Activated T-helper 17 cell treated with anti-CD3 and anti-CD28 coated beads, Interleukin-2, amount 50 U/mL, for 72 hours (primary cell): ENCODE measurements around the gene CLUH. TPM values are rescaled to one million over a fixed set of nuclear protein-coding genes. Genes with fewer than 3 reads are reported as not detected.
"Not testable (repeated sequence)": the region's sequence is repeated elsewhere in the genome, so short reads cannot be mapped to it uniquely, and the experiment has no call there.

Experiments used
- ATAC-seq: fragments of 150-1000 bp; cut with Tn5 transposase; replicated peaks from 2 replicates; pipeline ENCODE4 v1.10.0; 2021; ENCODE audit warnings: mild to moderate bottlenecking, moderate library complexity
- H3K27ac Mint-ChIP-seq: one replicate; pipeline ENCODE4 v1.8.0; 2022; ENCODE audit warnings: mixed read lengths
- H3K27me3 Mint-ChIP-seq: one replicate; pipeline ENCODE4 v1.8.0; 2022; ENCODE audit warnings: mixed read lengths
- H3K36me3 Mint-ChIP-seq: one replicate; pipeline ENCODE4 v1.8.0; 2022; ENCODE audit warnings: low read depth, mild to moderate bottlenecking, mixed read lengths
- H3K4me1 Mint-ChIP-seq: one replicate; pipeline ENCODE4 v1.8.0; 2022; ENCODE audit warnings: mixed read lengths
- H3K4me3 Mint-ChIP-seq: one replicate; pipeline ENCODE4 v1.8.0; 2022; ENCODE audit warnings: mild to moderate bottlenecking, mixed read lengths
- H3K9me3 Mint-ChIP-seq: one replicate; pipeline ENCODE4 v1.8.0; 2022; ENCODE audit warnings: mixed read lengths
- total RNA-seq, 2 donors: library from RNA; stranded (reverse); gene quantifications; one replicate each; pipeline ENCODE4 v1.2.3, GENCODE V29; 2022

The CLUH gene
- total RNA-seq, 2 donors from 2014 or later, result 49.5 to 122 TPM

DNA sequence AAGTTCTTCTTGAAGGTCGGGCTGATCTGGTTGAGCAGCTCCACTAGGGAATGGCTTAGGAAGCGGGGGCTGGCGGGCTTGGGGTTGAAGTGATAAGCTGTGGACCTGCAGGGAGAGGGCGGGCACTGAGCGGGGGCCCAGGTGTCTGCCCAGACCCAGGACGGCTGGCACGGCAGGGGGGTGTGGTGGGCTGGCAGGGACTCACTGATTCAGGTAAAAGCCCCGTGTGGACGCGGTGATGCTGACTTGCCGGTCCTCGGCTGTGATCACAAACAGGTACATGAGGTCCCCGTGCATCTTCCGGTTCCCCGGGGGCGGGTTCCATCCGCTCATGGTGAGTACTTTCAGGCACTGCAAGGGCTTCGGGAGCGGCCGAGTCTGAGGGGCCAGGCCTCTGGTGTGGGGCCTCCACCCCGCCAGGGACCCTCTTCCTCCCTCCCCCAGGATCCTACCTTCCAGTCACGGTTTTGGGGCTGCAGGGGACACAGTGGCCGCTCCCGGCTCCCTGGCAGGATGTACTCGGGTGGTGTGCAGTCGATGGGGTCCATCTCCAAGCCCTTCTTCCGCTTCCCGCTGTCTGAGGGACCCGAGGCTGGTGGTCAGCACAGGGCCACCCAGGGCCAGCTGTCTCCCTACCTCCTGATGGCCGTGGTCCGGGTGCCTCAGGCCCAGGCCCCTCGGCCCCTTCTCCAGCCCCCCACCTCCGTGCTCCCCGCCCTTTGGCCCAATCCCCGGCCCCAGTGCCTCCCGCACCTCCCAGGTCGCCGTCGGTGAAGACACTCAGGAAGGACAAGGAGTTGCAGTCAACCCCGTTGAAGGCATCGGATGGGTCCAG, 10.2 kb downstream of the CLUH start:
- H3K9me3 Mint-ChIP-seq, result no peaks in the 10 kb centered on the region
- no peaks in the 10 kb centered on the region for H3K4me1 Mint-ChIP-seq
- H3K4me3 Mint-ChIP-seq, result no peak overlapping the region
- H3K27me3 Mint-ChIP-seq, result no peaks in the 10 kb centered on the region
- peaks cover 75% of the 10 kb centered on the region for H3K36me3 Mint-ChIP-seq
- ATAC-seq, result no peak
- H3K27ac Mint-ChIP-seq, result no peak overlapping the region

DNA sequence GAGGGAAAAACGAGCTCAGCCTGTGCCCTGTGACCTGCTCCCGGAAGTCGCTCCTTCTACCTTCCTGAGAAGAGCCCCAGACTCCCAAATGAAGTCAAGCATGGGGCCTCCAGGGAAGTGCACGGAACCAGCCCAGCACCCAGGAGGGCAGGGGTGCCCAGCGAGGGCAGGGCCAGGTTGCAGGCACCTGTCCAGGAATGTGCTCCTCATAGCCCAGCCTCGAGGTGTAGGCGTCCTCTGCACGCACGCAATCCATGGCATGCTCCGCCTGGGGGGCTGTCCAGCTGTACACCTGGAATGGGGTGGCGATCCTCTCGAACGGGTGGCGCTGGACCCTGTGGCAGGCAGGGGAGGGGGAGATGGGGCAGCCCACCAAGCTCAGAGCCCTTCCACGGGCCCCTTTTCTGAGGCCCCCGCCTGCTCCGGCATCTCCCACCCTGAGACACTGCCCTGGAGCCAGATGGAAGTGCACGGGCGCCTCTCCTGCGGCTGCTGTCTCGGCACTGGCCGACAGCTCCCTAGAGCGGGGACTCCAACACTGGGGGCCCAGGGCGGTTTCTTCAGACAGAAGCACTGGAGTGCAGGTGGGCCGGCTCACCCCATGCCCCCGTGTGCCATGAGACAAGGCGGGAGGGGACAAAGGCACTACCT, 10.9 kb downstream of the CLUH start:
- Mint-ChIP-seq H3K36me3 (peaks cover 74% of the 10 kb centered on the region), H3K4me1 (no peaks in the 10 kb centered on the region), H3K27ac (no peak overlapping the region), H3K9me3 (no peaks in the 10 kb centered on the region), H3K4me3 (no peak overlapping the region), H3K27me3 (no peaks in the 10 kb centered on the region)
- no peak for ATAC-seq

DNA sequence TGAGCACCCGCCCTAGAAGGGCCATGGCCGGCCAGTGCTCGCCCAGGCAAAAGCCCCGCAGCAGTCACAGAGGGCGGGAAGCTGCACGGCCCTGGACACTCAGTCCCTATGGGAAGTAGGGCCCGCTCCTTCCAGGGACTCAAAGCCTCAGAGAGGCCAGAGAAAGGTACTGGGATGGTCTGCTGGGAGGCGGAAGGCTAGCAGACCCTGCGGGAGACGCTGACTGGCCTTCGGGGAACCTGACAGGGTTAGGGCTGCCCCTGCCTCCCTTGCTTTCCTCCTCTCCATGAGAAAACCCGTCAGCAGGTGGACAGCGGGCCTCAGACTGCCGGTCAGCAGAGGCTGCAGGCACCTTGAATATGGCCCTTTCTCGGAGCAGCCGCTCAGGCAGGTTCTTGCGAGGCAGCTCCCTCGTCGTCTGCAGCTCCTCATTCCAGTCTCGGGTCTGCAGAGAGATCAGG, 11.5 kb downstream of the CLUH start:
- Mint-ChIP-seq H3K9me3 (no peaks in the 10 kb centered on the region), H3K27ac (no peak overlapping the region), H3K4me1 (no peaks in the 10 kb centered on the region), H3K27me3 (no peaks in the 10 kb centered on the region), H3K36me3 (peaks cover 68% of the 10 kb centered on the region), H3K4me3 (no peak overlapping the region)
- ATAC-seq, result no peak

DNA sequence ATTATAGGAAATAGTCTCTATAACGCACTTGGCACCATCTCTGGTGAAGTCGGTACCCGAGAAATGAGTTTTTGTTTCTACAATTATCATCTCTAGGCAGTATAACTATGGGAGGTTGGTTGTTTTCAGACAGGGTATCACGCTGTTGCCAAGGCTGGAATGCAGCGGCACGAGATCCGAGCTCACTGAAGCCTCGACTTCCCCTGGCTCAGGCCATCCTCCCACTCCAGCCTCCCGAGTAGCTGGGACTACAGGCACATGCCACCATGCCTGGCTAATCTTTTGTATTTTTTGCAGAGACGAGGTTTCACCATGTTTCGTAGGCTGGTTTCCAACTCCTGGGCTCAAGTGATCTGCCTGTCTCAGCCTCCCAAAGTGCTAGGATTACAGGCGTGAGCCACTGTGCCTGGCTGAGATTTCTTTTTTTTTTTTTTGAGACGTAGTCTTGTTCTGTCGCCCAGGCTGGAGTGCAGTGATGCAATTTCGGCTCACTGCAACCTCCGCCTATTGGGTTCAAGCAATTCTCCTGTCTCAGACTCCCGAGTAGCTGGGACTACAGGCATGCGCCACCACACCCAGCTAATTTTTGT, 12.3 kb downstream of the CLUH start:
- not testable (repeated sequence) for H3K9me3 Mint-ChIP-seq, ATAC-seq, H3K27me3 Mint-ChIP-seq, H3K4me1 Mint-ChIP-seq, H3K4me3 Mint-ChIP-seq, H3K27ac Mint-ChIP-seq
- H3K36me3 Mint-ChIP-seq, result peaks cover 61% of the 10 kb centered on the region

DNA sequence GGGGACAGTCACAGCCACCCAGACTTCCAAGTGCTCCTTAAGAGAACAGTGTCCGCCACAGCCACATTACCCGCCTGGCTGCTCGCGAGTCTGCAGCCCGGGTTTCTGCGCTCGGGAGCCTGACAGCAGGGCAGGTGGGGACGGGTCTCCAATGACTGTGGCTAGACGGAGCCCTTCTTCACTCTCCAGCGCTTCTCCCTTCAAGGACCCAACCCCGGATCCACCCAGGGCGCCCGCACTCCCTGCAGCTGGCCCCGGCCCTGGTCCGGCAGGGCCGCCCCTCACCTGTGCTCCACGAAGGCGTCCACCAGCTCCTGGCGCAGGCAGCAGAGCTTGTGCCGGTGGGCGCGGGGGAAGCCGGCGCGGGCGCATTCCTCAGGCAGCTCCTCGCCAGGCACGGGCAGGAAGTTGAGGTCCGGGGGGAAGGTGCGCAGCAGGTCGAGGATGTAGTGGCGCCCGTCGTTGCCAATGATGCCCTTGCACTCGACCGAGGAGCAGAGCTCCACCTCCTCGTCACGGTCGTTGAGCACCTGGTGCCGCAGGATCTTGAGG, 13.9 kb downstream of the CLUH start:
- H3K4me3 Mint-ChIP-seq, result no peak overlapping the region
- peaks cover 62% of the 10 kb centered on the region for H3K36me3 Mint-ChIP-seq
- H3K4me1 Mint-ChIP-seq, result no peaks in the 10 kb centered on the region
- H3K27ac Mint-ChIP-seq, result no peak overlapping the region
- no peaks in the 10 kb centered on the region for H3K27me3 Mint-ChIP-seq
- ATAC-seq, result no peak
- H3K9me3 Mint-ChIP-seq, result no peaks in the 10 kb centered on the region

DNA sequence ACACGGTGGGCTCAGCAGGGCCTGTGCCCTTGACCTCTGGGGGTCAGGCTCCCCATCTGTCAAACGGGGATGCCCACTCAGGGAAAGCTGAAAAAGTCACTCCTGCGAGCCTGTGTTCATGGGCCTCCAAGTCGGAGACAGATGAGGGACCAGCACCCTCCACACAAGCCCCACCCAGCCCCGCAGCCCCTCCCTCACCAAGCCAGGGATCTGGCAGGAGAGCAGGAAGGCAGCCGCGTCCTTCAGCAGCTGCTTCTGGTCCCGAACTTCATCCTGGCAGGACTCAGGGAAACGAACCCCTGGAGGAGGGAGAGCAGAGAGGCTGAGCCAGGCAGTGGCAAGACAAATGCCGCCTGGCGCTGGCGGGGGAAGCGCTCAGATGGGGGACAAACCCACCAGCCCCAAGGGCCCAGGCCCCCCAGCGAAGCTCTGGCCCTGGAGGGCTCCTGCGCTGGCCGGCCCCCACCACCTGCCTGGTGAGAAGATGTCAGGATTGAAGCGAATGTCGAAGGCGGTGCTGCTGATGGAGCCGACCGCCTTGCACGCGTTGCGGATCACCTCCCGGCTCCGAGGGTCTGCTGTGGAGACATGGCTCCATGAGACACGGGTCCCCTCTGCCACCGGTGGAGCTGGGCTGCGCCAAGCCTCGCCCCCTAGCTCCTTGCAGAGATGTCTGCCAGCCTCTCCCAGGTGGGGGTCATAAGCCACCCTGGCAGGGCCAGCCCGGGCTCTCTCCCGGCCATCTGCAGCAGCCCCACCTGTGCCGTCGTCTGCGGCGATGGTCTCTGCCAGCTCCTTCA, 15.4 kb downstream of the CLUH start:
- Mint-ChIP-seq H3K9me3 (no peaks in the 10 kb centered on the region), H3K4me1 (no peaks in the 10 kb centered on the region), H3K4me3 (no peak overlapping the region), H3K36me3 (peaks cover 49% of the 10 kb centered on the region), H3K27me3 (no peaks in the 10 kb centered on the region), H3K27ac (no peak overlapping the region)
- ATAC-seq, result no peak

DNA sequence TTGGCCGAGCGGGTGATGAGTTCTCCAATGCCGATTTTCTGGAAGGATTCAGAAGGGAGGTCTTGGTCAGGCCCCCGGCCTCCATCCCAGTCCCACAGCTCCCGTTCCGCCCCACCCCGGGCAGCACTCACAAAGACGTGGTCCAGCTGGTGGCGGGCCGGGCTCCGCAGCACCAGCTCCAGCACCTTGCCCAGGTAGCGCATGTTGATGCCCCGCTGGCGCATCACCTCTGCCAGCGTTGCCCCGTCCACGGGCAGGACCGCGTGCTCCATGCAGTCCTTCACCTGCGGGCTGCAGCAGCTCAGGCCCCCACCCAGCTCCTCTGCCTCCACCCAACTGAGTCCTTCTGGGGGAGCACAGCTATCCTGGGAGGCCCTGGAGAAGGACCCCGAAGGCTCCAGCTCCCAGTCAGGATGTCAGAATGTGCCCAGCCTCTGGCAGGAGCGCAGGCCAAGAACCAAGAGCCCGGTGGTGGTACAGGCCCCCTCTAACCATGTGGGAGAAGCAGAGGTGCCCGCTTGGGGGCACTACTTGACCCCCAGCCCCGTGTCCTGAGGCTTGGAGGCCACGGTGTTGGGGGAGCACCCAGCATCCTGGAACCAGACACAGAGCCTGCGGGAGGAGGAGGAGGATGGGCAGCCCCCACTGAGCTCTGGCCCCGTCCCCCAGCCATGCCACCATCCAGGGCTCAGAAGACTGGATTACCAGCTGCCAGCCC, 16.2 kb downstream of the CLUH start:
- Mint-ChIP-seq H3K4me1 (no peaks in the 10 kb centered on the region), H3K27me3 (no peaks in the 10 kb centered on the region), H3K27ac (no peak overlapping the region), H3K9me3 (no peaks in the 10 kb centered on the region), H3K36me3 (peaks cover 41% of the 10 kb centered on the region), H3K4me3 (no peak overlapping the region)
- ATAC-seq, result no peak

DNA sequence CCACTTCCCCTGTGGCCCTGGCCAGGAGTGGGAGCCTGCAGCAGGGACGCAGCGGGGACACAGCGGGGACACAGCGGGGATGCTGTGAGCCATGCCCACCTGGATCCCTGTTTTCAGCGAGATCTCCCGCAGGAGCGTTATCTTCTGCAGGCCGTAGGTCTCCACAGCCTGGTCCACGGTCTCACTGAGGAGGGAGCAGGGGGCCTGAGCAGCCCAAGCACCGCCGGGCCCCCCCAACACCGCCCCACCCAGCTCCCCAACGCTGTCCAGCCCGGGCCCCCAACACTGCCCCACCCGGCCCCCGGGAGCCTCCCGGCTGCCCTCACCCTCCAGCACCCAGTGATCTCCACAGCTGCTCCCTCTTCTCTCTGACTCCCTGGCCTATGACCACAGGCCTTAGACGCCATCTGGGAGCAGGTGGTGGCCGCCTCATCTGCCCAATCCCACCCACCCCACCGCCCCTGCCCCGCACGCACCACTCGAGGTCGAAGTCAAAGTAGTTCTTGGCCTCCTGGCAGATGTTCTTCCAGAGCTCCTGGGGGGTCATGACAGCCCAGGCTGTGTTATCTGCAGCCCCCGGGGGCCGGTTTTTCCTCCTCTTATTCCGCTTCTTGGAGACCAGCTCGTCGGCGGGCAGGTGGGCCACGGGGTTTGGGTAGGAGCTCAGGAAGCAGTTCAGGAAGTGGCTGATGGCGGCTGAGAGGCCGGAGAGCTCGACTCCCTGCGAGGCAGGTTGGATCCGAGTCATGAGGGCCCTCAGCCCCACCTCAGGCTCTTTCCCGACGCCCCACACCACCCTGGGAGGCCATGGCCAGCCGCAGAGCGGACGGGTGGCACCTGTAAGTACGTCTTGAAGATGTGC, 17.0 kb downstream of the CLUH start:
- Mint-ChIP-seq H3K9me3 (no peaks in the 10 kb centered on the region), H3K27ac (no peak overlapping the region), H3K4me3 (no peak overlapping the region), H3K4me1 (no peaks in the 10 kb centered on the region), H3K36me3 (peaks cover 33% of the 10 kb centered on the region), H3K27me3 (no peaks in the 10 kb centered on the region)
- no peak for ATAC-seq

DNA sequence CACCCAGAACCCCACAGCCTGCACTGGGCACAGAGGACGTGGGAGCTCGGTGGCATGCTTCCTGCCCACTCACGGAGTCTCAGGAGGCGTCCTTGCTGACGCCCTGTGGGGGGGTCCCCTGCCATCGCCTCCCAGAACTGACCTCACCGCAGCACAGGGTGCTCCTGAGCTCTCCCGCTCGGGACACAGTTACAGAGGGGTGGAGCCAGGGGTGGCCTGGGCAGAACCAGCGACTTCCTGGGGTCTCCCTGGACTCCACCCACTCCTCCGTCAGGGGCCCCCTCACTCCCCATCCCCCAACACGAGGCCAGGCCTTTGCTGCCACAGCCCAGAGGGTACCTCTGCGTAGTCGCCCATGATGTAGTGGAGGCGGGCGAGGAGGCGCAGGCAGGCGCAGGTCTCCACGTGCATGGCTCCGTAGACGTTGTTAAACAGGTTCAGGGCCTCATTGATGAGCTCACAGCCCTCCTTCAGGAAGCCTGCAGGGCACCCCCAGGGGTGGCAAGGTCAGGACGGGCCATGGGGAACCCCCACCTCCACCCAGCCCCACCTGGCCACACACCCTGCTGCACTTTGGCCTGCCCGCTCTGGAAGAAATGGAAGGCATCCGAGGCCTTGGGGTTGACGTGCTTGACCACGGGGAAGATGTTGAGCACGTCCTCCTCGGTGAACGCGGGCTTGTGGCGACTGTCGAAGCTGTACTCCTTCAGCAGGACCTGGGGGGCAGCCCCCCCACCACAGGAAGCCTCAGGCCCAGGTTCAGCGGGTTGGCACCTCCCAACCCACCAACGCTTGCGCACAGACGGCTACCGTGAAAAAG, 17.8 kb downstream of the CLUH start:
- ATAC-seq, result no peak
- no peaks in the 10 kb centered on the region for H3K9me3 Mint-ChIP-seq

DNA sequence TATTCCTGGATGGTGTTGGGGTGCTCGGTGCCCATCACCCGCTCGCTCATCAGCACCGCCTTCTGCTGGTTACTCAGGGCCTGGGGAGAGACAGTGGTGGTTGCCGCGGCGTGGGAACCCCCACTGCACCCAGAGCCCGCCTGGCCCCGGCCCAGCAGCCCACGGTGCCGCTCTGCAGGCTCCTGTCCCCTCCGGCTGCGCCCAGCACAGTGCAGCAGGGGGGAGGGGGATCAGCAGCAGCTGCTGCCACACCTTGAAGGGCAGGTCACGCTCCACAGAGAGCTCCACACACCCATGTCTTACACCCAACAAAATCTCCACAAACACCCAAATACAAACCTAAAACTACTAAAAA, 18.8 kb downstream of the CLUH start:
- H3K4me1 Mint-ChIP-seq, result peaks cover 5% of the 10 kb centered on the region
- no peaks in the 10 kb centered on the region for H3K27me3 Mint-ChIP-seq
- ATAC-seq, result no peak

More for the DNA sequence above, 17.8 kb downstream of the CLUH start:
- no peaks in the 10 kb centered on the region for H3K27me3 Mint-ChIP-seq
- H3K4me3 Mint-ChIP-seq, result no peak overlapping the region
- H3K4me1 Mint-ChIP-seq, result peaks cover 4% of the 10 kb centered on the region
- H3K36me3 Mint-ChIP-seq, result peaks cover 32% of the 10 kb centered on the region
- no peak overlapping the region for H3K27ac Mint-ChIP-seq

DNA sequence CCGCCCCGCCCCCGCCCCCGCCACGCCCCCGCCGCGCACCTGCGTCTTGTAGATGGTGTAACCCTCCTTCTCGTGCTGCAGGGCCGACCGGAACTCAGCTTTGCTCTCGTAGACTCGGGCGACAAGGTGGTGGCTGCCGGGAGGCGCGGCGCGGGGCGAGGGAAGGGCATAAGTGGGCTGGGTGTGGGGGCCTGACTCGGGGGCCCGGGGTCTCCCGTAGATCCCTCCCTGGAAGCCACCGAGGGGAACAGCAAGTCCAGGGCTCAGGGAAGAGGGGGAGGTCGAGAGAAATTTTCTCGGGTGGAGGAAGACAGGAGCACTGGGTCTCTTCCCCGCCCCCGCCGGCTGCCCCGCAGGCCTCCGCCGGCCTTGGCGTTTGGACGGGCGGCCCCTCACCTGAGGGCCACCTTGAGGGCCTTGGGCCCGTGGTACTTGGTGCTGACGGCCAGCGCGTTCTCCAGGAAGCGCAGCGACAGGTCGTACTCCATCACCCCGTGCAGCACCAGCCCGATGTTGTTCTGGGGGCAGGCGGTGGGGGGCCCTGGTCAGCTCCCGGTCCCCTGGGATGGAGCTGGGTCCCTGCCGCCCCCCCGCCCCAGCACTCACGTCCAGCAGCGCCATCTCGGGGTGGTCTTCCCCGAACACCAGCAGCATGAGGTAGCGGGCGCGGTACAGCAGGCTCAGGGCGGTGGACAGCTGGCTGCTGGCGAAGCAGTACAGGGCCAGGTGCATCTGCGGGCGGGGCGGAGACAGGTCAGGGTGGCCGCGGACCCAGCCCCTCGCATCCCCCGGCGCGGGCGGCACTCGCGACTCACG, 19.4 kb downstream of the CLUH start:
- Mint-ChIP-seq H3K4me1 (peaks cover 8% of the 10 kb centered on the region), H3K27ac (no peak overlapping the region), H3K9me3 (no peaks in the 10 kb centered on the region), H3K36me3 (peaks cover 27% of the 10 kb centered on the region), H3K4me3 (no peak overlapping the region), H3K27me3 (no peaks in the 10 kb centered on the region)
- no peak for ATAC-seq

More for the DNA sequence above, 18.8 kb downstream of the CLUH start:
- Mint-ChIP-seq H3K9me3 (no peaks in the 10 kb centered on the region), H3K27ac (no peak overlapping the region), H3K4me3 (no peak overlapping the region), H3K36me3 (peaks cover 32% of the 10 kb centered on the region)
